GM12891 (cell line): ENCODE data around the gene RGCC.

Experiments
- DNase-seq: peaks from one replicate; pipeline ENCODE4 v3.0.0; 2011; ENCODE audit warnings: low spot score; ENCODE audit not compliant: insufficient read length
- FAIRE-seq: peaks from 2 replicates; lab custom pipeline; 2011; peaks lifted over from hg19 to GRCh38; lab: Jason Lieb, UNC
- PAX5 ChIP-seq: IDR thresholded peaks from 2 replicates; pipeline ENCODE4 v1.6.1; 2011; ENCODE audit warnings: low read length, moderate library complexity, mild to moderate bottlenecking; ENCODE audit not compliant: insufficient read depth, severe bottlenecking
- POLR2A ChIP-seq: IDR thresholded peaks from 2 replicates; pipeline ENCODE4 v1.6.1; 2011; ENCODE audit warnings: low read depth, low read length, control low read depth
- POLR2AphosphoS5 ChIP-seq: IDR thresholded peaks from 2 replicates; pipeline ENCODE4 v1.6.1; 2011; ENCODE audit warnings: low read depth, low read length, control low read depth
- POU2F2 ChIP-seq: IDR thresholded peaks from 2 replicates; pipeline ENCODE4 v1.6.1; 2011; ENCODE audit warnings: low read depth, mild to moderate bottlenecking, control low read depth, low read length, moderate library complexity
- SPI1 ChIP-seq: IDR thresholded peaks from 2 replicates; pipeline ENCODE4 v1.6.1; 2011; ENCODE audit warnings: low read depth, low read length, control low read depth
- TAF1 ChIP-seq: IDR thresholded peaks from 2 replicates; pipeline ENCODE4 v1.6.1; 2011; ENCODE audit warnings: low read depth, low read length, control low read depth

RGCC gene

GRCh38 chr13:41461527-41462139 is 4.3 kb downstream of the RGCC start:
- no peak for TF ChIP-seq POLR2AphosphoS5
- no peak for TF ChIP-seq POU2F2
- TF ChIP-seq TAF1, result no peak
- no peak for TF ChIP-seq POLR2A
- TF ChIP-seq SPI1, result peak; percentile 91
- no peak for TF ChIP-seq PAX5
- FAIRE-seq, result peak; percentile 63
- no peak for DNase-seq

GRCh38 chr13:41462427-41462826 is 5.1 kb downstream of the RGCC start:
- TF ChIP-seq POLR2A (no peak), POU2F2 (no peak), POLR2AphosphoS5 (no peak), PAX5 (no peak), TAF1 (no peak), SPI1 (no peak)
- FAIRE-seq, result peak; percentile 20
- DNase-seq, result no peak

GRCh38 chr13:41463838-41464602 is 6.7 kb downstream of the RGCC start:
- no peak for DNase-seq
- peak; percentile 93 for FAIRE-seq
- no peak for TF ChIP-seq POLR2AphosphoS5
- TF ChIP-seq SPI1, result no peak
- 0 out of 2 replicates have a peak, but pooled peaks have one; percentile 10 for TF ChIP-seq TAF1
- no peak for TF ChIP-seq POLR2A
- peak; percentile 47; the same call in 1 of the 2 replicates for TF ChIP-seq POU2F2
- TF ChIP-seq PAX5, result peak; percentile 82

- TF ChIP-seq PAX5, result peak; percentile 73
- peak; percentile 72 for TF ChIP-seq SPI1
- TF ChIP-seq TAF1, result no peak
- peak; percentile 63 for TF ChIP-seq POLR2A
- peak; percentile 70; the same call in 1 of the 2 replicates for TF ChIP-seq POU2F2
- TF ChIP-seq POLR2AphosphoS5, result peak; percentile 70
- FAIRE-seq (peak; percentile 98), DNase-seq (peak; percentile 60)
Observed at GRCh38 chr13:41465241-41465847, 8.0 kb downstream of the RGCC start.

- FAIRE-seq, result peak; percentile 94
- TF ChIP-seq PAX5 (no peak), SPI1 (0 out of 2 replicates have a peak, but pooled peaks have one; percentile 3)
- no peak for DNase-seq
Observed at GRCh38 chr13:41465898-41466320, 8.6 kb downstream of the RGCC start.

GRCh38 chr13:41467425-41467945 is 10.1 kb downstream of the RGCC start:
- FAIRE-seq (no peak), DNase-seq (no peak)

GRCh38 chr13:41468631-41469030 is 11.3 kb downstream of the RGCC start:
- FAIRE-seq (no peak), DNase-seq (no peak)
- no peak for TF ChIP-seq POLR2A
- TF ChIP-seq POLR2AphosphoS5, result no peak
- no peak for TF ChIP-seq TAF1

More at GRCh38 chr13:41467425-41467945, 10.1 kb downstream of the RGCC start:
- TF ChIP-seq POLR2AphosphoS5, result no peak
- TF ChIP-seq TAF1, result no peak
- TF ChIP-seq POU2F2, result no peak
- TF ChIP-seq SPI1, result no peak
- TF ChIP-seq POLR2A, result no peak
- no peak for TF ChIP-seq PAX5

GRCh38 chr13:41470196-41470595 is 12.8 kb downstream of the RGCC start:
- FAIRE-seq (no peak), DNase-seq (no peak)
- TF ChIP-seq TAF1 (no peak), POLR2AphosphoS5 (no peak)

- no peak for TF ChIP-seq POLR2A
- TF ChIP-seq TAF1, result no peak
- no peak for DNase-seq
- FAIRE-seq, result no peak
Observed at GRCh38 chr13:41471785-41472184, 14.4 kb downstream of the RGCC start.

- DNase-seq (no peak), FAIRE-seq (no peak)
- TF ChIP-seq TAF1, result no peak
- TF ChIP-seq PAX5, result no peak
- no peak for TF ChIP-seq SPI1
Observed at GRCh38 chr13:41487222-41487621, 29.9 kb downstream of the RGCC start.

GRCh38 chr13:41488124-41488523 is 30.8 kb downstream of the RGCC start:
- FAIRE-seq (peak; percentile 72), DNase-seq (no peak)
- no peak for TF ChIP-seq TAF1
- no peak for TF ChIP-seq POLR2A
- TF ChIP-seq PAX5, result no peak
- no peak for TF ChIP-seq SPI1
- TF ChIP-seq POLR2AphosphoS5, result no peak
- no peak for TF ChIP-seq POU2F2
